Loucy (cell line): ENCODE measurements around the gene BACE2.
"Not testable (repeated sequence)": the region's sequence is repeated elsewhere in the genome, so short reads cannot be mapped to it uniquely, and the experiment has no call there.

Source experiments
- CTCF ChIP-seq: fragments of 200-600 bp; sonication (generic); conservative IDR thresholded peaks from 2 replicates; pipeline ENCODE4 v1.5.1; 2014; ENCODE audit warnings: mild to moderate bottlenecking, antibody characterized with exemption, low read length
- EZH2phosphoT487 ChIP-seq: fragments of 200-600 bp; IDR thresholded peaks from 2 replicates; pipeline ENCODE4 v1.6.1; 2018; ENCODE audit warnings: antibody characterized with exemption, mild to moderate bottlenecking, moderate library complexity, borderline replicate concordance

- not testable (repeated sequence) for TF ChIP-seq CTCF, EZH2phosphoT487
Measured at GRCh38 chr21:41238081-41238796, 70.3 kb downstream of the BACE2 start.
